Gastrocnemius medialis (tissue), 4 donors: Measurements from ENCODE around the gene APBA2.
"Not testable (repeated sequence)": the region's sequence is repeated elsewhere in the genome, so short reads cannot be mapped to it uniquely, and the experiment has no call there.

Experiments
- POLR2A ChIP-seq, 2 donors: fragments of 450-650 bp; IDR thresholded peaks; one replicate each; pipeline ENCODE4 v1.6.1; 2017; ENCODE audit warnings: antibody characterized with exemption in 2 of 2, mild to moderate bottlenecking in 2 of 2, moderate library complexity in 2 of 2
- TF ChIP-seq, protein P1 (sequence below), 5 experiments: fragments of 450-650 bp in 3 of 5; fragments of 200-600 bp in 2 of 5; sonication (generic) in 2 of 5; IDR thresholded peaks in 4 of 5; conservative IDR thresholded peaks in 1 of 5; 1 replicate in 4 of 5; 2 replicates in 1 of 5; pipeline ENCODE4 v1.5.1; 2016 to 2019; ENCODE audit warnings: antibody characterized with exemption in 5 of 5, mild to moderate bottlenecking in 3 of 5, moderate library complexity in 3 of 5

DNA sequence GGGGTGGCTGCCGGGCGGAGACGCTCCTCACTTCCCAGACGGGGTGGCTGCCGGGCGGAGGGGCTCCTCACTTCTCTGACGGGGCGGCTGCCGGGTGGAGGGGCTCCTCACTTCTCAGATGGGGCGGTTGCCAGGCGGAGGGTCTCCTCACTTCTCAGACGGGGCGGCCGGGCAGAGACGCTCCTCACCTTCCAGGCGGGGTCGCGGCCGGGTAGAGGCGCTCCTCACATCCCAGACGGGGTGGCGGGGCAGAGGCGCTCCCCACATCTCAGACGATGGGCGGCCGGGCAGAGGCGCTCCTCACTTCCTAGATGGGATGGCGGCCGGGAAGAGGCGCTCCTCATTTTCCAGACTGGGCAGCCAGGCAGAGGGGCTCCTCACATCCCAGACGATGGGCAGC, 36.0 kb upstream of the APBA2 start:
- TF ChIP-seq, protein P1, sequence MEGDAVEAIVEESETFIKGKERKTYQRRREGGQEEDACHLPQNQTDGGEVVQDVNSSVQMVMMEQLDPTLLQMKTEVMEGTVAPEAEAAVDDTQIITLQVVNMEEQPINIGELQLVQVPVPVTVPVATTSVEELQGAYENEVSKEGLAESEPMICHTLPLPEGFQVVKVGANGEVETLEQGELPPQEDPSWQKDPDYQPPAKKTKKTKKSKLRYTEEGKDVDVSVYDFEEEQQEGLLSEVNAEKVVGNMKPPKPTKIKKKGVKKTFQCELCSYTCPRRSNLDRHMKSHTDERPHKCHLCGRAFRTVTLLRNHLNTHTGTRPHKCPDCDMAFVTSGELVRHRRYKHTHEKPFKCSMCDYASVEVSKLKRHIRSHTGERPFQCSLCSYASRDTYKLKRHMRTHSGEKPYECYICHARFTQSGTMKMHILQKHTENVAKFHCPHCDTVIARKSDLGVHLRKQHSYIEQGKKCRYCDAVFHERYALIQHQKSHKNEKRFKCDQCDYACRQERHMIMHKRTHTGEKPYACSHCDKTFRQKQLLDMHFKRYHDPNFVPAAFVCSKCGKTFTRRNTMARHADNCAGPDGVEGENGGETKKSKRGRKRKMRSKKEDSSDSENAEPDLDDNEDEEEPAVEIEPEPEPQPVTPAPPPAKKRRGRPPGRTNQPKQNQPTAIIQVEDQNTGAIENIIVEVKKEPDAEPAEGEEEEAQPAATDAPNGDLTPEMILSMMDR (IDR thresholded peaks at IDR 0.05 in 4 of 5, conservative IDR thresholded peaks at IDR 0.05 in 1 of 5) = not testable (repeated sequence)
- TF ChIP-seq POLR2A (IDR thresholded peaks at IDR 0.05) = not testable (repeated sequence)
